GM23248 (cell line): ENCODE data around the gene WFS1.

Experiments used
- EZH2 ChIP-seq: fragments of 200-600 bp; sonication (generic); IDR thresholded peaks from 2 replicates; pipeline ENCODE4 v1.6.1; 2018; ENCODE audit warnings: antibody characterized with exemption, mild to moderate bottlenecking; ENCODE audit not compliant: insufficient read depth, poor library complexity, severe bottlenecking
- EZH2phosphoT487 ChIP-seq: fragments of 200-600 bp; sonication (generic); IDR thresholded peaks from 2 replicates; pipeline ENCODE4 v1.6.1; 2018; ENCODE audit warnings: antibody characterized with exemption, moderate library complexity, mild to moderate bottlenecking, low read depth; ENCODE audit not compliant: insufficient read depth

DNA sequence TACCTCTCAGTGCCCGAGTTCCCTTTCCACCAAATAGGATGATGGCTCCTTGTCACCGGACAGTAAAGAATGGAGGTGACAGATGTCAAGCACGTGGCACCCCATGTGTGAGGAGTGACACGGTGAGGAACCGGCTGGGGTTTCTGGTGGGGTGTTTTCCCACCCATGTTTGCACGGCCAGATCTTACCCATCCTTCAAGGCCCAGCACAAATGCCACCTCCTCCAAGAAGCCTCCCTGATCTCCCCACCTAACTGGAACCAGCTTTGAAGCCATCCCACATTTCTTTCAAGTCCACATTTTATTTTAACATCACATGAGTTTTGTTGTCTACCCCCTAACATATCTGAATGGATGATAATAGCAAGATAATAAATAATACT, 63.0 kb downstream of the WFS1 start:
- no peak for TF ChIP-seq EZH2phosphoT487
- no peak for TF ChIP-seq EZH2
